Measurements from ENCODE around the gene PLA2G4D. TPM values are rescaled to one million over a fixed set of nuclear protein-coding genes. Genes with fewer than 3 reads are reported as not detected.

The PLA2G4D gene
- total RNA-seq, 2 experiments from 2014 or later, result not detected

GRCh38 chr15:42082823-42083604, 11.3 kb downstream of the PLA2G4D start:
- Mint-ChIP-seq H3K4me1 (peaks cover 3% of the 10 kb centered on the region), H3K27me3 (peaks cover 2% of the 10 kb centered on the region), H3K9me3 (ENCODE audit: low read depth) (no peaks in the 10 kb centered on the region), H3K4me3 (no peak overlapping the region), H3K36me3 (ENCODE audit: low read depth) (no peaks in the 10 kb centered on the region), H3K27ac (no peak overlapping the region)
- DNase-seq (no peak), ATAC-seq (no peak)
- POLR2A ChIA-PET, result interaction anchor here (1.0 kb wide), 1 partner anchor 110 kb away, joined by 3 read pairs; the partner anchor contains the start of gene EHD4
- CTCF ChIA-PET, result interaction anchor here (0.6 to 4.8 kb wide), 20 partner anchors 8 to 302 kb away, joined by 3 to 28 read pairs (median 4); no protein-coding TSS in a partner anchor
- intact Hi-C loops (cut with DNase I, micrococcal nuclease), result loop anchor here in 1 of 2 experiments (10.0 kb wide), 1 partner anchor 392 kb away; no protein-coding TSS in a partner anchor

- Mint-ChIP-seq H3K27me3 (peaks cover 2% of the 10 kb centered on the region), H3K4me1 (peaks cover 3% of the 10 kb centered on the region), H3K4me3 (no peak overlapping the region), H3K9me3 (ENCODE audit: low read depth) (no peaks in the 10 kb centered on the region), H3K27ac (no peak overlapping the region), H3K36me3 (ENCODE audit: low read depth) (no peaks in the 10 kb centered on the region)
- ChIA-PET POLR2A (no interaction called here), CTCF (interaction anchor here (0.6 to 4.8 kb wide), 7 partner anchors 8 to 92 kb away, joined by 3 to 28 read pairs (median 4); no protein-coding TSS in a partner anchor)
- ATAC-seq, result no peak
- no peak for DNase-seq
- intact Hi-C loops (cut with DNase I, micrococcal nuclease), result loop anchor here in 1 of 2 experiments (10.0 kb wide), 1 partner anchor 393 kb away; no protein-coding TSS in a partner anchor
Measured at GRCh38 chr15:42082141-42082540, 12.2 kb downstream of the PLA2G4D start.

GRCh38 chr15:42080919-42081830, 13.2 kb downstream of the PLA2G4D start:
- intact Hi-C loops (cut with DNase I, micrococcal nuclease), result loop anchor here in 1 of 2 experiments (10.0 kb wide), 1 partner anchor 394 kb away; no protein-coding TSS in a partner anchor
- Mint-ChIP-seq H3K27me3 (peaks cover 2% of the 10 kb centered on the region), H3K9me3 (ENCODE audit: low read depth) (no peaks in the 10 kb centered on the region), H3K36me3 (ENCODE audit: low read depth) (no peaks in the 10 kb centered on the region), H3K4me1 (peaks cover 3% of the 10 kb centered on the region), H3K4me3 (no peak overlapping the region), H3K27ac (no peak overlapping the region)
- POLR2A ChIA-PET, result no interaction called here
- DNase-seq, result no peak
- no peak for ATAC-seq
- CTCF ChIA-PET, result interaction anchor here (0.6 to 3.4 kb wide), 11 partner anchors 10 to 566 kb away, joined by 3 to 14 read pairs (median 3); no protein-coding TSS in a partner anchor

- H3K27ac Mint-ChIP-seq, result no peak overlapping the region
- CTCF ChIA-PET, result interaction anchor here (0.6 to 3.4 kb wide), 8 partner anchors 27 to 566 kb away, joined by 3 to 14 read pairs (median 4); no protein-coding TSS in a partner anchor
- POLR2A ChIA-PET, result no interaction called here
- no peaks in the 10 kb centered on the region for H3K9me3 Mint-ChIP-seq (ENCODE audit: low read depth)
- DNase-seq, result no peak
- H3K4me1 Mint-ChIP-seq, result peaks cover 3% of the 10 kb centered on the region
- H3K27me3 Mint-ChIP-seq, result peaks cover 2% of the 10 kb centered on the region
- H3K4me3 Mint-ChIP-seq, result no peak overlapping the region
- no peaks in the 10 kb centered on the region for H3K36me3 Mint-ChIP-seq (ENCODE audit: low read depth)
- ATAC-seq, result no peak
- intact Hi-C loops (cut with DNase I, micrococcal nuclease), result loop anchor here in 1 of 2 experiments (10.0 kb wide), 1 partner anchor 394 kb away; no protein-coding TSS in a partner anchor
Measured at GRCh38 chr15:42080186-42080918, 14.0 kb downstream of the PLA2G4D start.

GRCh38 chr15:42079401-42079908, 14.9 kb downstream of the PLA2G4D start:
- no peak overlapping the region for H3K4me3 Mint-ChIP-seq
- no peak overlapping the region for H3K27ac Mint-ChIP-seq
- H3K4me1 Mint-ChIP-seq, result peaks cover 2% of the 10 kb centered on the region
- peaks cover 2% of the 10 kb centered on the region for H3K27me3 Mint-ChIP-seq
- no peaks in the 10 kb centered on the region for H3K36me3 Mint-ChIP-seq (ENCODE audit: low read depth)
- no peaks in the 10 kb centered on the region for H3K9me3 Mint-ChIP-seq (ENCODE audit: low read depth)
- ChIA-PET CTCF (interaction anchor here (0.6 to 3.4 kb wide), 6 partner anchors 12 to 337 kb away, joined by 3 to 14 read pairs (median 4); no protein-coding TSS in a partner anchor), POLR2A (no interaction called here)
- peak; percentile 39 for ATAC-seq
- intact Hi-C loops (cut with DNase I, micrococcal nuclease), result no loop called here
- peak; percentile 32 for DNase-seq

- ATAC-seq (no peak), DNase-seq (no peak)
- Mint-ChIP-seq H3K36me3 (ENCODE audit: low read depth) (no peaks in the 10 kb centered on the region), H3K9me3 (ENCODE audit: low read depth) (no peaks in the 10 kb centered on the region), H3K4me1 (no peaks in the 10 kb centered on the region), H3K27ac (no peak overlapping the region), H3K27me3 (no peaks in the 10 kb centered on the region), H3K4me3 (no peak overlapping the region)
- intact Hi-C loops (cut with DNase I, micrococcal nuclease), result no loop called here
- POLR2A ChIA-PET, result no interaction called here
- CTCF ChIA-PET, result interaction anchor here (0.6 to 3.4 kb wide), 7 partner anchors 12 to 337 kb away, joined by 3 to 14 read pairs (median 3); no protein-coding TSS in a partner anchor
Measured at GRCh38 chr15:42078903-42079302, 15.5 kb downstream of the PLA2G4D start.

- H3K4me1 Mint-ChIP-seq, result no peaks in the 10 kb centered on the region
- POLR2A ChIA-PET, result no interaction called here
- intact Hi-C loops (cut with DNase I, micrococcal nuclease), result no loop called here
- no peaks in the 10 kb centered on the region for H3K9me3 Mint-ChIP-seq (ENCODE audit: low read depth)
- H3K27ac Mint-ChIP-seq, result no peak overlapping the region
- H3K36me3 Mint-ChIP-seq (ENCODE audit: low read depth), result no peaks in the 10 kb centered on the region
- no peaks in the 10 kb centered on the region for H3K27me3 Mint-ChIP-seq
- H3K4me3 Mint-ChIP-seq, result no peak overlapping the region
- CTCF ChIA-PET, result interaction anchor here (1.0 to 1.2 kb wide), 4 partner anchors 10 to 85 kb away, joined by 3 to 5 read pairs (median 4); no protein-coding TSS in a partner anchor
- no peak for ATAC-seq
- no peak for DNase-seq
Measured at GRCh38 chr15:42077689-42078088, 16.7 kb downstream of the PLA2G4D start.

- ChIA-PET CTCF (interaction anchor here (0.7 to 3.0 kb wide), 3 partner anchors 10 to 76 kb away, joined by 3 to 20 read pairs (median 4); no protein-coding TSS in a partner anchor), POLR2A (no interaction called here)
- Mint-ChIP-seq H3K36me3 (ENCODE audit: low read depth) (no peaks in the 10 kb centered on the region), H3K4me3 (no peak overlapping the region), H3K9me3 (ENCODE audit: low read depth) (no peaks in the 10 kb centered on the region), H3K27ac (no peak overlapping the region), H3K27me3 (no peaks in the 10 kb centered on the region), H3K4me1 (no peaks in the 10 kb centered on the region)
- DNase-seq (no peak), ATAC-seq (no peak)
- intact Hi-C loops (cut with DNase I, micrococcal nuclease), result no loop called here
Measured at GRCh38 chr15:42073418-42073817, 20.9 kb downstream of the PLA2G4D start.

- peaks cover 5% of the 10 kb centered on the region for H3K9me3 Mint-ChIP-seq (ENCODE audit: low read depth)
- no peak overlapping the region for H3K4me3 Mint-ChIP-seq
- ATAC-seq (no peak), DNase-seq (no peak)
- H3K36me3 Mint-ChIP-seq (ENCODE audit: low read depth), result no peaks in the 10 kb centered on the region
- intact Hi-C loops (cut with DNase I, micrococcal nuclease), result no loop called here
- ChIA-PET CTCF (interaction anchor here (0.6 to 1.2 kb wide), 4 partner anchors 16 to 66 kb away, joined by 3 read pairs; no protein-coding TSS in a partner anchor), POLR2A (no interaction called here)
- H3K27me3 Mint-ChIP-seq, result no peaks in the 10 kb centered on the region
- H3K27ac Mint-ChIP-seq, result no peak overlapping the region
- H3K4me1 Mint-ChIP-seq, result no peaks in the 10 kb centered on the region
Measured at GRCh38 chr15:42072141-42072685, 22.1 kb downstream of the PLA2G4D start.

- Mint-ChIP-seq H3K4me1 (no peaks in the 10 kb centered on the region), H3K36me3 (ENCODE audit: low read depth) (no peaks in the 10 kb centered on the region), H3K4me3 (no peak overlapping the region), H3K27ac (no peak overlapping the region), H3K9me3 (ENCODE audit: low read depth) (peaks cover 5% of the 10 kb centered on the region), H3K27me3 (peaks cover 3% of the 10 kb centered on the region)
- intact Hi-C loops (cut with DNase I, micrococcal nuclease), result no loop called here
- DNase-seq (no peak), ATAC-seq (no peak)
- ChIA-PET CTCF (interaction anchor here (0.6 to 1.2 kb wide), 2 partner anchors 15 to 31 kb away, joined by 3 read pairs; no protein-coding TSS in a partner anchor), POLR2A (no interaction called here)
Measured at GRCh38 chr15:42071717-42072116, 22.6 kb downstream of the PLA2G4D start.
